ENCODE results near the gene PIPOX. TPM values are rescaled to one million over a fixed set of nuclear protein-coding genes. Genes with fewer than 3 reads are reported as not detected.

The PIPOX gene
- total and polyA plus RNA-seq, 4 donors: 4.0 to 10.2 (median 6.9) TPM

- Histone ChIP-seq H3K4me3 (ENCODE audit: low read depth, low read length) (no peak overlapping the region), H3K27me3 (ENCODE audit: control insufficient read depth, insufficient read depth, low read length) (no peaks in the 10 kb centered on the region), H3K9me3 (ENCODE audit: control insufficient read depth, insufficient read depth, low read length) (no peaks in the 10 kb centered on the region), H3K4me1 (ENCODE audit: control insufficient read depth, insufficient read depth, low read length) (peaks cover 28% of the 10 kb centered on the region), H3K36me3 (ENCODE audit: control insufficient read depth, insufficient read depth, low read length) (no peaks in the 10 kb centered on the region), H3K27ac (ENCODE audit: low read depth, low read length) (no peak overlapping the region)
- WGBS (ENCODE audit: insufficient coverage): 47% methylated on average over 11 of the region's 13 CpGs
- DNase-seq (ENCODE audit: low read depth in 4 of 6, low spot score in 6 of 6): peak in 1 of 6 donors; percentile 25
Measured at GRCh38 chr17:29016345-29017210, 26.4 kb upstream of the PIPOX start.

GRCh38 chr17:29018788-29019474 lies 24.0 kb upstream of the PIPOX start:
- Histone ChIP-seq H3K4me1 (ENCODE audit: control insufficient read depth, insufficient read depth, low read length) (peaks cover 28% of the 10 kb centered on the region), H3K36me3 (ENCODE audit: control insufficient read depth, insufficient read depth, low read length) (no peaks in the 10 kb centered on the region), H3K4me3 (ENCODE audit: low read depth, low read length) (no peak overlapping the region), H3K9me3 (ENCODE audit: control insufficient read depth, insufficient read depth, low read length) (no peaks in the 10 kb centered on the region), H3K27ac (ENCODE audit: low read depth, low read length) (no peak overlapping the region), H3K27me3 (ENCODE audit: control insufficient read depth, insufficient read depth, low read length) (no peaks in the 10 kb centered on the region)
- DNase-seq (ENCODE audit: low read depth in 4 of 6, low spot score in 6 of 6): no peak
- WGBS (ENCODE audit: insufficient coverage): 78% methylated on average over 1 of the region's 6 CpGs

- peaks cover 28% of the 10 kb centered on the region for H3K4me1 ChIP-seq (ENCODE audit: control insufficient read depth, insufficient read depth, low read length)
- H3K27me3 ChIP-seq (ENCODE audit: control insufficient read depth, insufficient read depth, low read length): no peaks in the 10 kb centered on the region
- no peak overlapping the region for H3K27ac ChIP-seq (ENCODE audit: low read depth, low read length)
- H3K4me3 ChIP-seq (ENCODE audit: low read depth, low read length): no peak overlapping the region
- WGBS (ENCODE audit: insufficient coverage): 10% methylated on average over 31 of the region's 39 CpGs
- DNase-seq (ENCODE audit: low read depth in 4 of 6, low spot score in 6 of 6): peak in 1 of 6 donors; percentile 78
- no peaks in the 10 kb centered on the region for H3K9me3 ChIP-seq (ENCODE audit: control insufficient read depth, insufficient read depth, low read length)
- H3K36me3 ChIP-seq (ENCODE audit: control insufficient read depth, insufficient read depth, low read length): no peaks in the 10 kb centered on the region
Measured at GRCh38 chr17:29019475-29020181, 23.3 kb upstream of the PIPOX start.

- Histone ChIP-seq H3K9me3 (ENCODE audit: control insufficient read depth, insufficient read depth, low read length) (no peaks in the 10 kb centered on the region), H3K4me1 (ENCODE audit: control insufficient read depth, insufficient read depth, low read length) (peaks cover 28% of the 10 kb centered on the region), H3K27me3 (ENCODE audit: control insufficient read depth, insufficient read depth, low read length) (no peaks in the 10 kb centered on the region), H3K4me3 (ENCODE audit: low read depth, low read length) (no peak overlapping the region), H3K36me3 (ENCODE audit: control insufficient read depth, insufficient read depth, low read length) (no peaks in the 10 kb centered on the region), H3K27ac (ENCODE audit: low read depth, low read length) (no peak overlapping the region)
- DNase-seq (ENCODE audit: low read depth in 4 of 6, low spot score in 6 of 6): peak in 1 of 6 donors; percentile 60
- WGBS (ENCODE audit: insufficient coverage): 76% methylated on average over 4 of the region's 8 CpGs
Measured at GRCh38 chr17:29020576-29020975, 22.4 kb upstream of the PIPOX start.

GRCh38 chr17:29021226-29021625 lies 21.7 kb upstream of the PIPOX start:
- no peaks in the 10 kb centered on the region for H3K9me3 ChIP-seq (ENCODE audit: control insufficient read depth, insufficient read depth, low read length)
- no peak overlapping the region for H3K27ac ChIP-seq (ENCODE audit: low read depth, low read length)
- no peak overlapping the region for H3K4me3 ChIP-seq (ENCODE audit: low read depth, low read length)
- WGBS (ENCODE audit: insufficient coverage): 76% methylated on average over 7 of the region's 7 CpGs
- H3K4me1 ChIP-seq (ENCODE audit: control insufficient read depth, insufficient read depth, low read length): peaks cover 28% of the 10 kb centered on the region
- no peaks in the 10 kb centered on the region for H3K36me3 ChIP-seq (ENCODE audit: control insufficient read depth, insufficient read depth, low read length)
- DNase-seq (ENCODE audit: low read depth in 4 of 6, low spot score in 6 of 6): no peak
- no peaks in the 10 kb centered on the region for H3K27me3 ChIP-seq (ENCODE audit: control insufficient read depth, insufficient read depth, low read length)

GRCh38 chr17:29022074-29022473 lies 20.9 kb upstream of the PIPOX start:
- Histone ChIP-seq H3K9me3 (ENCODE audit: control insufficient read depth, insufficient read depth, low read length) (no peaks in the 10 kb centered on the region), H3K4me3 (ENCODE audit: low read depth, low read length) (no peak overlapping the region), H3K4me1 (ENCODE audit: control insufficient read depth, insufficient read depth, low read length) (peaks cover 22% of the 10 kb centered on the region), H3K27me3 (ENCODE audit: control insufficient read depth, insufficient read depth, low read length) (no peaks in the 10 kb centered on the region), H3K36me3 (ENCODE audit: control insufficient read depth, insufficient read depth, low read length) (no peaks in the 10 kb centered on the region), H3K27ac (ENCODE audit: low read depth, low read length) (no peak overlapping the region)
- DNase-seq (ENCODE audit: low read depth in 4 of 6, low spot score in 6 of 6): peak in 1 of 6 donors; percentile 63
- 95% methylated on average over 3 of the region's 7 CpGs for WGBS (ENCODE audit: insufficient coverage)

GRCh38 chr17:29024316-29024952 lies 18.5 kb upstream of the PIPOX start:
- Histone ChIP-seq H3K36me3 (ENCODE audit: control insufficient read depth, insufficient read depth, low read length) (no peaks in the 10 kb centered on the region), H3K27ac (ENCODE audit: low read depth, low read length) (no peak overlapping the region), H3K4me1 (ENCODE audit: control insufficient read depth, insufficient read depth, low read length) (peaks cover 30% of the 10 kb centered on the region), H3K4me3 (ENCODE audit: low read depth, low read length) (no peak overlapping the region), H3K27me3 (ENCODE audit: control insufficient read depth, insufficient read depth, low read length) (no peaks in the 10 kb centered on the region), H3K9me3 (ENCODE audit: control insufficient read depth, insufficient read depth, low read length) (no peaks in the 10 kb centered on the region)
- 60% methylated on average over 2 of the region's 6 CpGs for WGBS (ENCODE audit: insufficient coverage)
- DNase-seq (ENCODE audit: low read depth in 4 of 6, low spot score in 6 of 6): peak in 1 of 6 donors; percentile 53

GRCh38 chr17:29031488-29031887 lies 11.5 kb upstream of the PIPOX start:
- Histone ChIP-seq H3K4me3 (ENCODE audit: low read depth, low read length) (no peak overlapping the region), H3K4me1 (ENCODE audit: control insufficient read depth, insufficient read depth, low read length) (peaks cover 34% of the 10 kb centered on the region), H3K36me3 (ENCODE audit: control insufficient read depth, insufficient read depth, low read length) (no peaks in the 10 kb centered on the region), H3K9me3 (ENCODE audit: control insufficient read depth, insufficient read depth, low read length) (peaks cover 9% of the 10 kb centered on the region), H3K27ac (ENCODE audit: low read depth, low read length) (no peak overlapping the region), H3K27me3 (ENCODE audit: control insufficient read depth, insufficient read depth, low read length) (no peaks in the 10 kb centered on the region)
- 55% methylated on average over 2 of the region's 5 CpGs for WGBS (ENCODE audit: insufficient coverage)
- no peak for DNase-seq (ENCODE audit: low read depth in 4 of 6, low spot score in 6 of 6)
